Dermis microvascular lymphatic vessel endothelial cell (primary cell): ENCODE results near the gene LY6G5B. TPM values are rescaled to one million over a fixed set of nuclear protein-coding genes. Genes with fewer than 3 reads are reported as not detected.
A peak's percentile ranks its signal among the peaks of the same experiment; 100 is the strongest.

ENCODE experiments used
- DNase-seq, 2 donors: peaks; one replicate each; pipeline versions ENCODE4 v3.0.0 to v3.0.0-alpha.2; 2010; ENCODE audit warnings: low read depth in 2 of 2
- total RNA-seq: library from RNA; depleted of rRNA; stranded (reverse); fragments of >200 nt; gene quantifications from 2 replicates; pipeline ENCODE4 v1.2.1, GENCODE V29; 2014

The LY6G5B gene
- total RNA-seq, 1 donor from 2014 or later: 0.64 TPM

- DNase-seq: no peak
These were observed 29.2 kb upstream of the LY6G5B start for GRCh38 chr6:31640612-31641011.

DNA sequence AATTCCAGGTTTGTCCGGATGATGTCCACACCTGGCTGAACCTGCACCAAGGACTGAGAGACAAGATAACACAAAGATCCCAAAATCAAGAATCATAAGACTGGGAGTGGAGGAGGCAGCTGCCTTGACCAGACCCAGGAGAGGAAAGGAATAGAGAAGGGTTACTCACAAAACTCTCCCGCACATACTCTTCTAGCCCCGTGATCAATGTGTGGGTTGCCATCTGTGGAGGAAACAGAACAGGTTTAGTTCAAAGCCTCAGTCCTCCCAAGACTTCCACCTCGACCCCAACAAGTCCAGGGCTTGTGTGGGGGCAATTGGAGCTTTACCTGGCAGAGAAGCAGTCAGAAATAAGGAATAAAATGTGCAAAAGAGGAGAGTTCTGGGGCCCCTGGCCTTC, 28.4 kb upstream of the LY6G5B start:
- no peak for DNase-seq

DNA sequence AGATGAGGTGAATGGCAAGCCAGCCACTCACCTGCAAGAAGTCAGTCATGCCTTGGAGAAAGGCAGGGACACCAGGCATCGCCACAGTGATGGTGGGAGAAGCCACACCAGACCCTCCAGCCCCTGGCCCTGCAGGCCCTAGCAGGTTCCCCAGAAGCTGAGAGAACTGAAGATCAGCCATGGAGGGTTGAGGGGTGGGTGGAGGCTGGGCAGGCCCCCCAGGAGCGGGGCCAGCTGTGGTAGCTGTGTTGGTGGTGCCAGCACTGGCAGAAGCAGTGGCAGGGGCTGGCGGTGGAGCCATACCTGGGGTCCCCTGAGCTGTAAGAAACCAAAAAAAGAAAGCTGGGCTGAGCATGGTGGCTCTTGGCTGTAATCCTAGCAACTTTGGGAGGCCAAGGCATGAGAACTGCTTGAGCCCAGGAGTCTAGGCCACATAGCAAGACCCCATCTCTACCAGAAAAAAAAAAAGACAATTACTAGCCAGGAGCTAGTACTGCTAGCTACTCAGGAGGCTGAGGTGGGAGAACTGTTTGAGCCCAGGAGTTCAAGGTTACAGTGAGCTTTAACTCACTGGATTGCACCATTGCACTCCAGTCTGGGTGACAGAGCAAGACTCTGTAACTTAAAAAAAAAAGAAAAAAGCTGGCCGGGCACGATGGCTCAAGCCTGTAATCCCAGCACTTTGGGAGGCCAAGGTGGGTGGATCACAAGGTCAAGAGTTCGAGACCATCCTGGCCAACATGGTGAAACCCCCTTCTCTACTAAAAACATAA, 26.8 kb upstream of the LY6G5B start:
- DNase-seq: no peak

DNA sequence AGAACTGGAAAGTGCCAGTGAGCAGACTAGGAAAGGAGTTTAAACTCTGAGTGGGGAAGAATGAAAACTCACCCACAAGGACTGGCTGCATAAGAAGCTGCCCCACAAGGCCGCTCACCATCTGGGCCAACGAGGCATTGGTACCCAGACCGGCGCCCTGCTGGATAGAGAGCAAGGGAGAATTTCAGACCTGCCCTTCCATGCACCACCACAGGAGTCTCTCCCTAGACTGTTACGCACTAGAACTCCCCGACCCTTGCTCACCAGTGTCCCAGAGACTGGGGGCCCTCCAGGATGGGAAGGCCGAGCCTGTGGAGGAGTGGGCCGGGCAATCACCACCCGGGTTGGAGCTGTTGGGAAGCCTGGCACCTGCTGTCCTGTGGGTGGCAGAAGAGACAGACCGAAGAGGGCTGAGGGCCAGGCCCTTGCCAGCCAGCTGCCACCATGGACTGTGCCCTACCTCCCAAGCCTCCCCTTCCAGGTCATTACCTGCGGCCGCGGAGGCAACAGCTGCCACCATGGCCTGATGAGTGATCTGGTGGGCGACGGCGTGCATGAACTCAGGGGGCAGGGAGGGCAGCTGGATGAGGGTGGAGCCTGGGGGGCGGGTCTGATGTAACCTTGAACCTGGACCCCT, 25.8 kb upstream of the LY6G5B start:
- DNase-seq: no peak

DNA sequence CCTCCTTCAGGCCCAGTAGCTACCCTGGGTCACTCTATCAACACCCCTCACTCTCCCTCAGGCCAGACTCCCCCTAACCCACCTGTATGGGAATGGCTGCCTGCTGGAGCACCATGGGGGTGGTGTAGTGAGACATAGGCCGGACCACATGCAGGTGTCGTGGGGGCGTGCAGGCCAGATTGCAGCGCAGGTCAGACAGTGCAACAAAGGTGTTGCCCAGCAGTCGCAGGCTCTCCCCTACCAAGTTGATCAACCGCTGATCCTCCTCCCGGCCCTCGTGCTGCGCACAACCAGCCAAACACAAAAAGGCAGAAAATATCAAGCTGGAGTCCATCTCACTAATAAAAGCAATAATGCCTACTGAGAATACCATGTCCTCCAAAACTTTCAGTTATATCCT, 24.5 kb upstream of the LY6G5B start:
- no peak for DNase-seq

- peak; percentile 92 to 93 for DNase-seq
These were observed 18.1 kb upstream of the LY6G5B start for GRCh38 chr6:31651602-31652191.

DNA sequence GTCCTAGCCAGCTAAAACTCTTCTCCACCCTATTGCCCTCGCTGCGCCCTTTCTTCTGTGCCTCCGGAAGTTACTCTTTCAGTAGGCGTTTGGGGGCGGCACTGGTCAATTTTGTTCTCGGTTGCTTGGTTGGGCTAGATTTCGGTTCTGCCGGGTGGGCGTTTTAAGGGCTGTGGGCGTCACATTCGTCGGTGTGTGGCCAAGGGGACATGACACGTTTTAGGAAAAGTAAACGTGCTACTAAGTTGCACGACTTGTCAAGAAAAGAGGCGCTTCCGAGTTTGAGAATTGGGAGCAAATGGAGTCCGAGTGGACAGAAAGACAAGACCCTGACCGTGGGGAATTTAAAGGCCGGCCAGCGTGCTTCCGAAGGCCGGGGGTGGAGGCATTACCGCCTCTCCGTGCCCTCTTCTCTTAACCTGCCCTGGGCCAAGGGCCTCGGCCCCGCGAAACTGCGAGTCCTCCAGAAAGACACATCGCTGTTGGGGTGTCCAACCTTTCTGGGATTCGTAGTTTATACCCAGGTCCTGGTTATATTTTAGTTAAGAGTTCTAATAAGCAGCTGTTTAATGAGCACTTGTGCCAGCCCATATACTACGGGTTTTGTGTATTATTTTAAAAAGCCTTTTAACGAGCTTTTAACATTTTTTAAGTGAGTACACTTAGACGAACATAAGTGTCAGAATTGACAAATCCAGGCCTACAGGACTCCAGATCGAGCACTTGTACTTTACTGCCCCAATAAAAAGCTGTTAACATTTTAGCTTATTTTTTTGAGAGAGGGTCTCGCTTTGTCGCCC, 16.7 kb upstream of the LY6G5B start:
- DNase-seq: peak; percentile 87 to 93

- DNase-seq: no peak
These were observed 15.0 kb upstream of the LY6G5B start for GRCh38 chr6:31654574-31655348.

DNA sequence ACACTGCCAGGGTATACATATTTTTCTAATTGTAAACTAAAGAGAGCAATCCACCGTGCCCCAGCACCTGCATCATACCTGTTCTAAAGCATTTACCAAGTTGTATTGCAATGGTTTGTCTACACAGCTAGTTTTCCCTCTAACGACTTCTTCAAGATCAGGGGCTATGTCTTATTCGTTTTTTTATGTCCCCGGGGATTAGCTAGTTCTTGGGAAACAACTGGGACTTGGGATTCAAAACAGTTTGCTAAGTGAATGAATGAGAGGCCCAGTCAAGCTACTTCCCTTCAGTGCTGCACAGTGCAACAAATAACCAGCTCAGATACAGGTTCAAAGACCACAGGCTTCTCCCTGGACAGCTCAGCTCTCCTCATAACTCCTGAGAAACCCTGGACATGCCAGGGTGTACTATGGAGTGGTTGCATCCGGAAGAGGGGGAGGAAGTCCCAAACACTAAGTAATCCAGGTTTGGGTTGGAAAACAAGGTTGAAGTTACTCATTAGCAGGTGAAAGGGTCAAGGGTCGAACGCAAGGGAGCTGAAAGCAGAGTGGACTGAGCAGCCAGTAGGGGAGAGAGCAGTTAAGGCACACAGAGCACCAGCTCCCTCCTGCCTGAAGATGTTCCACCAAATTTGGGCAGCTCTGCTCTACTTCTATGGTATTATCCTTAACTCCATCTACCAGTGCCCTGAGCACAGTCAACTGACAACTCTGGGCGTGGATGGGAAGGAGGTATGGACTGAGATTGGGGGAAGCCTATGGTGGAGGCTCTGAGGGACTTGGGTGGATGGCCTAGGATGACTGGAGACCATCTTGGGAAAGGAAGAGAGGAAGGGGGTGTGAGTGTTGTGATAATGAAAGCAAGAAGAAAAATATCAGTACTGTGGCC, 14.2 kb upstream of the LY6G5B start, which contains the start of gene APOM:
Gene APOM (plus strand): TSS at position 546 of the 889 bp plus-strand sequence. CDS start 73 bp downstream, at position 619.
- DNase-seq: no peak

DNA sequence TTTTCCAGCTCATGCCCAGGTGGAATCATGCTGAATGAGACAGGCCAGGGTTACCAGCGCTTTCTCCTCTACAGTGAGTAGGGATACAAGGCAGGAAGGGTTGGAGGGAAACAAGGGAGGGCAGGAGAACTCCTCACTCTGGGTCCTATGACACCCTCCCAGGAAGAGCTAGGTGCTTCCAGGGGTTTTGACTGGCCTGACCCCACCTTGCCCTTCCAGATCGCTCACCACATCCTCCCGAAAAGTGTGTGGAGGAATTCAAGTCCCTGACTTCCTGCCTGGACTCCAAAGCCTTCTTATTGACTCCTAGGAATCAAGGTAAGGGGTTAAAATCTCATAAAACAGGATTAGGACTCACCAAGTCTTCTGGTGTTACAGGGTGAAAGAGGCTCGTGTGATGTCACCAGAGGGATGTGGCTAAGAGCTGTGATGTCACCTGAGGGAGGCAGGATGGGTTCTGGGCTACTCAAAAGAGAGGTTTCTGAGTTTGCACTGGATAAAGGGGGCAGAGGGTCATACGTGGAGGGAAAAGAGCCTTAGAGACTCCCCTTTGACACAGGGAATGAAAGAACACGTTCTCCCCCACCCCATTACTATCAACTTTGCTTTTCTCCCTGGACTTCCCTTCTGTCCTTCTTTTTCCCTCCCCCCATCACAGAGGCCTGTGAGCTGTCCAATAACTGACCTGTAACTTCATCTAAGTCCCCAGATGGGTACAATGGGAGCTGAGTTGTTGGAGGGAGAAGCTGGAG, 12.2 kb upstream of the LY6G5B start:
- DNase-seq: no peak

- no peak for DNase-seq
These were observed 11.6 kb upstream of the LY6G5B start for GRCh38 chr6:31658158-31658688.

DNA sequence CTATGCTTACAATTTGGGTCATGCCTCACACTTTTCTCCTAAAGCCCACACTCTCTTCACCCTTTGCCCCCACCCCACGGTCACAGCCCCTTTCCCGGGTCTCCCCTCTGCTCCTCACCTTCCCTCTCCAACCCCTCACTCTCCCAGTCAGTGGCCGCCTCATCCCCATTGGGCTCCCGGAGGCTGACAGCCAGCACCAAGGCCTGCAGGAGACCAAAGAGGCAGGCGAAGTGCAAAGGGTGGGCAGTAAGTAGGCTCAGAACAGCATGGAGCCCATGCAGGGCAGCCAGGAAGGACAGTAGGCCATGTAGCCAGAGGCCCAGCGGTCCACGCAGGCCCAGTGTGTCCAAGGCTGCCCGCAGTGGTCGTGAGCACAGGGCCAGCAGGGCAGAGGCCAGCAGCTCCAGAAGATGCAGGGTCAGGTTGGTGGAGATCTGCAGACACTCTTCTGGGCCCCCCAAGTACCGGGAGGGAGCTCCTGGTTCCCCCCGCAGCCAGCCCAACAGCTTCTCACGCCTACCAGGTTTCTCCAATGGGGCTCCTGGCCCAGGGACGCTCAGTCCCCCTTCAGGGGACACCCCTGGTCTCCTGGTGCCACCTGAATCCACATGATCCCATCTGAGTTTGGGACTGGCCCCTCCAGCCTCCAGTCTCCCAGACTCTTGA, 10.7 kb upstream of the LY6G5B start:
- no peak for DNase-seq

DNA sequence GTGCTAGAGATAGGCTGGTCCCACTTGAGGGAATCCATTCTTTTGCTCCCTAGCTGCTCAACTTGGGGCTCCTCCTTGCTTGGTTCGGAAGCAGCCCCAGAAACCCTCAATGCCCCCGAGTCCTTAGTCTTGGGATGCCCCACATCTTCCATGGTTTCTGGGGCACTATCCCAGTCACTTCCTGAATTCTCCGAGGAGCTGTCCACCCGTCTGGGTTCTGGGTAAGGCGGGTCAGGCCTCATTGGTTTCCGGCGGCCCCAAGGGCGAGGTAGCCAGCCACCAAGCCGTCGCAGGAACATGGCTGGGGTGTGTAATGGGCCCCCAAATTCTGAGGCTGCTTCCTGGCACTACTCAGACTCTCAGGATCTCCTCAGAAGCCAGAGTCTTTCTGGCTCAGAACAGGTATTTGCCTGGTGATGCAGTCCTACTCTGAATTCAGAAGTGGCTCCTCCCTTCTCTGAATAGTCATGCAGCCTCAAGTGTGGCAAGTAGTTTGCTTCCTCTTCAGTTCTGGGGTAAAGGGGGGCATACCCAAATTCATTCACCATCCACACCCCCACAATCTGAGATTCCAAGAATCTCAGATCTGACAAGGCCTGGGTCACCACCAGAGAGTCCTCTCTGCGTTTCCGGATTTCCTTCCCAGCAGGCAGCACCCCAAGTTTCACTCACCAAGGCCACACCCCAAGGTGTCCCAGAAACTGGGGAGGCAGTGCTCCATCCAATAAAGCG, 10.0 kb upstream of the LY6G5B start:
- peak in 1 of 2 donors; percentile 37 for DNase-seq

DNA sequence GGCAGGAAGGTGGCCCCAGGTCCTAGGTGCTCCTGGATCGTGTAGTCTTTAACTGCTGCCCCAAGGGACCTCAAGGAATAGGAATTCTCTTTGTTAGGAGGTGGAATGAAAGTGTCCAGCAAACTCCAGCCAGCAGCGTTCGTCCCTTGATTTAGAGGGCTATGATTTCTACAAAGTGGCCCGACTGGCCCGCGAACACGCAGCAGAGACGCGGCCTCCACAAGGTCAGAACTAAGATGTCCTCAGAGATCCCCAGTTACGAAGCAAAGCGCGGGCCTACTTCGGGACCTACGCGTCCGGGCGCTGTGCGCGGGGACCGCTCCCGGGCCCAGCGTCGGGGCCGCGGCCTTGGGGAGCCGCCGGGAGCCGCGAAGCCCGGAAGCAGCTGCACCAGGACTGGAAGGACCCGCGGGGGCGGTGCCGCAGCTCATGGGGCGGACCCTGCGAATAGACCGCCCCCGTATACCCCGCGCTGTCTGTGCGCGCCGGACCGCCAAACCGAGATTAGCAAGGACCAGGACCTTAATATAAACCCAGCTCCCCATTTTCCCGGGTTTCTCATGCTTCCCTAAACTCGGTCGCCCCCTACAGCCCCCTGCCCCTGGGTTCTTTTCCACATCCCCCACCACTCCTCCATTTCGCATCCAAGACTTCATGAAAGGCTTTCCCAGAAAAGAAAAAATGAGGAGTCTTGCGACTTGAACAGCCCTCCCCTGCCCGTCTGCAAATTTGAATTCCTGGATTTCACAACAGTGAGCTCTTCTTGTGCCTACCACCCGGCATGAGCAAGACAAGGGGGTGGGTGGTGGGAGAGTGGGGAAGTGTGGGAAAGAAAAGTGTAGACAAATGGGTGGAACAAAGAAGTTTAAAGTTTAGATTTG, 9.2 kb upstream of the LY6G5B start, which contains the start of gene C6orf47:
Gene C6orf47 (minus strand): TSS at position 398 of the 881 bp plus-strand sequence. CDS start 831 bp downstream, outside the sequence.
- DNase-seq: peak; percentile 63 to 88

- DNase-seq: no peak
These were observed 8.3 kb upstream of the LY6G5B start for GRCh38 chr6:31661262-31662123.
